Brain microvascular endothelial cell (primary cell): ENCODE measurements around the gene OR5M11.

Source experiments
- DNase-seq: peaks from one replicate; pipeline ENCODE4 v3.0.0-alpha.2; 2020
- H3K27ac ChIP-seq: fragments of 250-450 bp; sonication (Bioruptor Pico); 2 replicates; pipeline ENCODE4 v1.5.1; 2020; ENCODE audit warnings: mild to moderate bottlenecking, moderate library complexity
- H3K27me3 ChIP-seq: fragments of 250-450 bp; sonication (Bioruptor Pico); replicated peaks from 2 replicates; pipeline ENCODE4 v1.5.1; 2020; ENCODE audit warnings: mild to moderate bottlenecking
- H3K36me3 ChIP-seq: fragments of 250-450 bp; sonication (Bioruptor Pico); replicated peaks from 2 replicates; pipeline ENCODE4 v1.5.1; 2020; ENCODE audit warnings: mild to moderate bottlenecking
- H3K4me3 ChIP-seq: 2 replicates; pipeline ENCODE4 v1.5.1; 2011; ENCODE audit warnings: low read depth, mild to moderate bottlenecking, control low read depth, low read length, moderate library complexity
- CTCF ChIP-seq: IDR thresholded peaks from 2 replicates; pipeline ENCODE4 v1.5.1; 2011; ENCODE audit warnings: low read depth, mild to moderate bottlenecking, moderate library complexity, low read length, control low read depth, inconsistent platforms; ENCODE audit errors: missing control alignments
- in situ Hi-C: cut with HindIII; loops from 2 replicates; pipeline ENCODE4 v1.10.0; 2017; ENCODE audit warnings: low sequenced_read_pairs, low pct_ligation_motif_present

Gene OR5M11

DNA sequence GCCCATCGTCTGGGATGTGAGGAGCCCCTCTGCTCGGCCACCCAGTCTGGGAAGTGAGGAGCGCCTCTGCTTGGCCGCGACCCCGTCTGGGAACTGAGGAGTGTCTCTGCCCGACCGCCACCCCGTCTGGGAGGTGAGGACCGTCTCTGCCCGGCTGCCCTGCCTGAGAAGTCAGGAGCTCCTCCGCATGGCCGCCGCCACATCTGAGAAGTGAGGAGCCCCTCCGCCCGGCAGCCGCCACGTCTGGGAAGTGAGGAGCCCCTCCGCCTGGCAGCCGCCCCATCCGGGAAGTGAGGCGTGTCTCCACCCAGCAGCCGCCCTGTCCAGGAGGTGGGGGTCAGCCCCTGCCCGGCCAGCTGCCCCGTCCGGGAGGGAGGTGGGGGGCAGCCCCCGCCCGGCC is 46.0 kb downstream of the OR5M11 start:
- DNase-seq: no peak
- Histone ChIP-seq H3K27ac (no peak overlapping the region), H3K27me3 (no peaks in the 10 kb centered on the region), H3K36me3 (no peaks in the 10 kb centered on the region), H3K4me3 (no peak overlapping the region)
- TF ChIP-seq CTCF: no peak
- in situ Hi-C loops: no loop called here

DNA sequence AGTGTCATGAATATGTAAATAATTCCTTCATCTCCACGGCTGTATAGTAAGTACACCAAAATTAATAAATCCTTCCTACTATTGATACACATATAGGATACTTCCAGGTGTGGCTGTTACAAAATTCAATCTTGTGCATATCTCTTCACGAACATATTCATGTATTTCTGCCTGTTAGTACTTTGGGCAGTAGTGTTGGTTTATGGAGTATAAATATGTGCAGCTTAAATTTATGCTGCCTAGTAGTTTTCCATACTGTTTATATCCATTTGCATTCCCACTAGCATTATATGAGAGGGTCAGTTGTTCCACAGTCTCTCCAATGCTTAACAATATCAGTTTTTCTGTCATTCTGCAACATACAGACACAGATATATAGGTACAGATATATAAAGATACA is 47.9 kb downstream of the OR5M11 start:
- H3K4me3 ChIP-seq: no peak overlapping the region
- TF ChIP-seq CTCF: no peak
- in situ Hi-C loops: no loop called here
- no peaks in the 10 kb centered on the region for H3K36me3 ChIP-seq
- H3K27ac ChIP-seq: no peak overlapping the region
- no peaks in the 10 kb centered on the region for H3K27me3 ChIP-seq
- DNase-seq: no peak
